Measurements from ENCODE around the gene VDAC1.
"Not testable (repeated sequence)": the region's sequence is repeated elsewhere in the genome, so short reads cannot be mapped to it uniquely, and the experiment has no call there.

The VDAC1 gene

GRCh38 chr5:133963493-133964128, 41.2 kb downstream of the VDAC1 start:
- DNase-seq: no peak

- DNase-seq: no peak
These were observed 41.8 kb downstream of the VDAC1 start for GRCh38 chr5:133962801-133963476.

DNA sequence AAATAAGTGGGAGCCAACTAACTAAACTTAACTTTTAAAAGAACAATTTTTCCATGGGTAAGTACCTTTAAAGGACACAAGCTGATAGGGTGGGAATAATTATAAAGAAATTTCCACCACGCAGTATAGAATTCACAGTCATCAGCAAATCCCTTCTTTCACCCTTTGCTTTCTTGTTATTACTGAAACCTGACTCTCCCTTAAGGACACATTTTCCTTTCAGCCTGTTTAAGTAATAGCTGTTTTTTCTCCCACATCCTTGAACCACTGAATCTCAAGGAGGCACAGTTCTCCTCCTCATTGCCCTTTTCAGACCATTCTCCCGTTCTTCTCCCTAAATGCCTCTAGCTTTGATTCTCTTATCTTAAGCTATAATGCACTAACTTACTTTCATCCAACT, 42.6 kb downstream of the VDAC1 start:
- no peak for DNase-seq

DNA sequence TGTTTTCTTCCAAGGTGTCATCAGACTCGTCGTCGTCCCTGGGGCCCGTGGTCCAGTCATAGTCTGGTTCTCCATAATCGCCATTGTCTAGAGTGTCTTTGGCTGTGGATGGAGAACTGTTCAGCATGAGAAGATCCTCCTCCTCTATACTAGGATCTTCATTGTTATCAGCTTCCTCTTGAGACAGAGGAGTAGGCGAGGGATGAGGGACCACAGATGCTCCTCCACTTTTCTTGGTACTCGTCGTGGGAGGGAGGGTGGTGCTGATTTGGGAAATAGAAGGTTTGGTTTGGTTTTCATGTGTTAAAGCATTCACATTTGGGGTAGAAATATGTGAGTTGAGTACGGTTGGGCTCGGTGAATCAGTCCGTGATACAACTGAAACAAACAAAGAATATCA, 45.1 kb downstream of the VDAC1 start:
- DNase-seq: no peak

DNA sequence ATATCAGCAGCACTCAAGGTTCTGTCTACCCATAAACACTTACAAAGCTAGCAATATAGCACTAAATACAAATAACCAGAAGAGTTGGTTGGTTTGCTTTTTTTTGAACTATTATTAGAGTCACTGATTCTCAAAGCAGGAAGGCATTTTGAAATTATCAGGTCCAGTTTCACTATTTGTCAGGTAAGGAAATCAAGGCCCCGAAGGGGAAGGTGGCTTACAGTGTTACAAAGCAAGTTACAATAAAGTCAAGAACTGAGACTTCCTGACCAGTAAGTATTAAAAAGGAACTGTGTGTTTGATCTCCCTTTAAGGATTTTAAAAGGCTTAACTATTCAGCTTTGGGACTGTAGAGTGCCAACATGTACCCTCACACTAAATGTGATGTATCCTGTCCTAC, 47.2 kb downstream of the VDAC1 start:
- no peak for DNase-seq

DNA sequence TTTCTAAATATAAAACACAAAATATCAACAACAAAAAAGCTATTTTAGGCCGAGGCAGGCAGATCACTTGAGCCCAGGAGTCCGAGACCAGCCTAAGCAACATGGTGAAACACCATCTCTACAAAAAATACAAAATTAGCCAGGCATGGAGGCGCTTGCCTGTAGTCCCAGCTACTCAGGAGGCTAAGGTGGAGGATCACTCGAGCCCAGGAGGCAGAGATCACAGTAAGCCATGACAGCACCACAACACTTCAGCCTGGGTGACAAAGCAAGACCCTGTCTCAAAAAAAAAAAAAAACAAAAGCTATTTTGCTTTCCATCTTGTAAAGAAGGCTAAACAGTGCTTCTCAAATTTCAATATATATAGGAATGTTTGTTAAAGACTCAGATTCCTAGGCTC, 47.7 kb downstream of the VDAC1 start:
- no peak for DNase-seq

- DNase-seq: not testable (repeated sequence)
These were observed 48.6 kb downstream of the VDAC1 start for GRCh38 chr5:133956196-133956595.

DNA sequence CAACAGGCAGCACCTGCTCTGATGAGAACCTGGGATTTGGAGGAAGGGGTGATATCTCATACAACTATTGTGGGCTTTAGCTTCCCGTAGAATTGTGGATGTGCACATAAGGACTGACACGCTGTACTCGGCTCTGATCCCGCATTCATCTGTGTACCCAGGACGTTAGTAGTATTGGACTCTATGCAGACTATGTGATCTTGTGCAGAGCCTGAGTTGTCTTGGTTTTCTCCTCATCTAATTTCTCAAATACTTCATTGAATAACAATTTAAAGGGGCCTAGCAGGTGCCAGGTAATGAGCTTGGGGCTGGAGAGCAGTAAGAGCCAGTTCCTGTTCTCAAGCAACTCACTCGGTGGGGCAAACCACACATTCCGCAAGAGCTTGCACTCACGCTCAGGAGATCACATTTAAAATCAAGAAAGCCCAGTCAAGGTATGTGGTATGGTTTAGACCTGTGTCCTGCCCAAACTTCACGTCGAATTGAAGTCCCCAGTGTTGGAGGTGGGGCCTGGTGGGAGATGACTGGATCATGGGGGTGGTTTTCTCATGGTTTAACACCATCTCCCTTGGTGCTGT, 51.1 kb downstream of the VDAC1 start:
- DNase-seq: no peak

DNA sequence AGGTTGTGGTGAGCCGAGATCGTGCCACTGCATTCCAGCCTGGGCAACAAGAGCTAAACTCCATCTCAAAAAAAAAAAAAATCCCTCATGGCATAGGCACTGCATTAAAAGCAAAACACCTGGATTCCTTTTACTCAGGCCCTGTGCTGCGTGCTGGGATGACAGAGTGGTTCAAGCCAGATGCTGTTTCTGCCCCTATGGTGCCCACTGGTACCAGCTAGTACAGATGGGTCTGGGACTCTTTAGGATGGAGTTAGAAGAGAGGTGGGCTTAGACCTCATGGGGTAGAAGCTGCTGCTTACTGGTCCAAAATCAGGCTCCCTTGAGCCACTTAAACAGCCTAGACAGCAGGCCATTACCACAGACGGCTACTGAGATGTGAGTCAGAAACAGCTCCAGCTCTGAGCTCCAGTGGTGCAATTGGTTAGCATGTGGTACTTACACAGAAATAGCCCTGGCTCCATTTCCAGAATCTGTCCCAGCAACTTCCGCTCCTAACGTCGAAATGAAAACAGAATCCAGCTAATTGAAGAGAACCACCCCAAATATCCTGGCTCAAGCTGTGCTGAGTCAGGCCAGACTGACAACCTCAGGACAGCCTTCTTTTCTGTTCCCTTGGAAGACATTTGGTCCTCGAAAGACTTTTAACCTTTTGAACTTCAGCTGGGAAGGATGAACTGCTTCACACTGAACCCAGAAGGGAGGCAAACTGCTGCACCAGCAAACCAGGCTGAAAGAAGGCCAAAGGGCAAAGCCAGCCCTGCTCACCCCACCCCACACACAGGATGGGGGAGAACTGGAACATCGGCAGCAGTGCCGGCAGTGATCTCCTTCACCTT, 51.8 kb downstream of the VDAC1 start:
- no peak for DNase-seq

GRCh38 chr5:133950821-133951612, 53.8 kb downstream of the VDAC1 start:
- no peak for DNase-seq

- DNase-seq: no peak
These were observed 56.1 kb downstream of the VDAC1 start for GRCh38 chr5:133948721-133949120.

GRCh38 chr5:133947431-133947841, 57.3 kb downstream of the VDAC1 start:
- DNase-seq: no peak

- DNase-seq: no peak
These were observed 59.2 kb downstream of the VDAC1 start for GRCh38 chr5:133945568-133945967.

GRCh38 chr5:133944263-133945185, 60.3 kb downstream of the VDAC1 start:
- DNase-seq: no peak

GRCh38 chr5:133943475-133943817, 61.3 kb downstream of the VDAC1 start:
- no peak for DNase-seq

DNA sequence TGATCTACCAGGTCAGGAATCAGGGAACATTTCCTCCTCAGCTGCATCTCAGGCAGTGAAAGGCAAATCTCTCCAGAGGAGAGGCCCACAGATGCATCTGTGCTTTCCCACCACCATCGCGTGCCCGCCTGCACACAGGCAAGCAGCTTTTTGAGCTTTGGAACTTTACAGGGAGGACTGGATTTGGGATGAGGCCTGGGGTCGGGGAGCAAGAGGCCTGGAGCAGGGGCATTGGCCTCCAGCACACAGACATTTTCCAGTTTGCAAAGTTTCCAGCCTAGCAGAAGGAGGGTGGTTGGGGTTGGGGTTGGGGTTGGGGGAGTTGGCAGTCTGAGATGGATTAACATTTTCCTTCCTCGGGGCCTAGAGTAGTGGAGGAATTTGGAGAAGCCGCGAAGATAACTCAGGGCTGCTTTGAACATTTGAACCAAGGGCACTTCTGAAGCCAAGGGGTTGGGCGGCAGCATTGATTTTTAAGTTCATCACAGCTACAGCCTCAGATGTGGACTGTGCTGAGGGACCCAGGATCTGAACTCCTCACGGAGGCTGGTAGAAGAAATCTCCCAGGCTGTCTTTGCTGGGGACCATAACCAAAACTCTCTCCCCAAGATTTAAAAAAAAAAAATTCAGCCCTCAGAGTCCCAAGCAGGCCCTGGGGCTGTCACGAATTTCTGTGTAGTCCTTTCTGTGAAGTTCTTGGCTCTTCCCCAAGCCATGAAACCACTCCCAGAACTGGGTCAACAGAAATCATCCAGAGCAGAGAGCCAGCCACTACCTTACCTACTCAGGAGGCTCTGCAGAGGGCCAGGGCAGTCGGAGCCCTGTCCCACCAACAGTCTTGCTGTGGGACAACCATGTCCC, 61.9 kb downstream of the VDAC1 start:
- no peak for DNase-seq

GRCh38 chr5:133941456-133942196, 63.1 kb downstream of the VDAC1 start:
- no peak for DNase-seq

- no peak for DNase-seq
These were observed 65.1 kb downstream of the VDAC1 start for GRCh38 chr5:133939668-133940067.

DNA sequence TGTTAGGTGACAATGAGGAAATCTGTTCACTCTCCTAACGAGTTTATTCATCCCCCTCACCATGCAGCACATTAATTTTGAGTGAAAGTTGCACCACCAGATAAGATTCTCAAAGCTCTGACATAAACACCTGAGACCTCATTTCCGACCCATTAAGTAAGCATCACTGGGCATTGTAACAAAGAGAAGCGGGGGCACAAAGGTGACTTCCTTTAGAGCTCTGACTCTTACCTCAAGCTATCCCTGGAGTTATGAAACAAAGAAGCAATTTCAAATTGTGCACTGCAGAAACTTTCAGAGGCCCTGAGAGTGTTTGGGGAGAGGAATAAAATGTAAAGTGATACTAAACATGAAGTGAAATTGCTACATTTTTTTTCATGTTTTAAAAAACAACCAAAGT, 65.8 kb downstream of the VDAC1 start:
- no peak for DNase-seq

Measured in CD4-positive, alpha-beta T cell treated with Interleukin-15 for 1 hour (primary cell).